Hematopoietic multipotent progenitor cell (in vitro differentiated cells): ENCODE measurements around the gene GBF1. TPM values are rescaled to one million over a fixed set of nuclear protein-coding genes. Genes with fewer than 3 reads are reported as not detected.
A peak's percentile ranks its signal among the peaks of the same experiment; 100 is the strongest.

Experiments used
- DNase-seq, 3 donors: peaks; one replicate each; pipeline ENCODE4 v3.0.0-alpha.2; 2011 to 2015; ENCODE audit warnings: low read depth in 2 of 3, low spot score in 2 of 3
- total RNA-seq: library from RNA; depleted of rRNA; stranded (reverse); fragments of >200 nt; gene quantifications from one replicate; pipeline ENCODE4 v1.2.3, GENCODE V29; 2012

Gene GBF1
- total RNA-seq, 1 donor, result 24.8 TPM

GRCh38 chr10:102418622-102419268 is 173.4 kb downstream of the GBF1 start, which contains the start of gene PSD:
PSD (minus strand) TSS chr10:102418785; CDS start chr10:102417038, 1,747 bp downstream.
- no peak for DNase-seq

GRCh38 chr10:102419269-102420180 is 174.2 kb downstream of the GBF1 start:
- DNase-seq, result peak in 2 of 3 donors; percentile 60 to 65

- no peak for DNase-seq
These were observed 174.9 kb downstream of the GBF1 start for GRCh38 chr10:102420181-102420713.

- peak; percentile 82 to 99 (median 97) for DNase-seq
These were observed 175.6 kb downstream of the GBF1 start, which contains the start of gene FBXL15 for GRCh38 chr10:102420714-102421506. FBXL15 (plus strand) TSS chr10:102420836; CDS start chr10:102421130, 294 bp downstream.

GRCh38 chr10:102421507-102421756 is 176.1 kb downstream of the GBF1 start:
- no peak for DNase-seq

GRCh38 chr10:102421757-102422512 is 176.6 kb downstream of the GBF1 start:
- DNase-seq, result no peak

GRCh38 chr10:102422545-102423129 is 177.3 kb downstream of the GBF1 start:
- DNase-seq, result peak in 2 of 3 donors; percentile 56 to 67

GRCh38 chr10:102423372-102423968 is 178.1 kb downstream of the GBF1 start:
- no peak for DNase-seq

GRCh38 chr10:102424145-102424544 is 178.8 kb downstream of the GBF1 start:
- DNase-seq, result no peak

- DNase-seq, result no peak
These were observed 179.6 kb downstream of the GBF1 start for GRCh38 chr10:102424916-102425315.

- no peak for DNase-seq
These were observed 180.1 kb downstream of the GBF1 start for GRCh38 chr10:102425444-102425843.

GRCh38 chr10:102426803-102427287 is 181.5 kb downstream of the GBF1 start:
- no peak for DNase-seq

- no peak for DNase-seq
These were observed 184.1 kb downstream of the GBF1 start for GRCh38 chr10:102429468-102429867.

GRCh38 chr10:102431452-102432124 is 186.3 kb downstream of the GBF1 start:
- DNase-seq, result no peak

Other genes with a start within 250 kb of the GBF1 start
- 12.4 TPM for gene ARMH3, start 189.4 kb upstream of the GBF1 start, total RNA-seq
- gene HPS6, start 180.2 kb upstream of the GBF1 start, total RNA-seq, result 29.1 TPM
- gene LDB1, start 125.2 kb upstream of the GBF1 start, total RNA-seq, result 163 TPM
- gene PPRC1, start 112.5 kb upstream of the GBF1 start, total RNA-seq, result 23.7 TPM
- gene NOLC1, start 93.1 kb upstream of the GBF1 start, total RNA-seq, result 27.5 TPM
- not detected for gene ELOVL3, start 19.2 kb upstream of the GBF1 start, total RNA-seq
- not detected for gene PITX3, start 4.0 kb upstream of the GBF1 start, total RNA-seq
- 50.4 TPM for gene NFKB2, start 150.2 kb downstream of the GBF1 start, total RNA-seq
- gene PSD, start 173.3 kb downstream of the GBF1 start, total RNA-seq, result 4.6 TPM
- gene FBXL15, start 175.3 kb downstream of the GBF1 start, total RNA-seq, result 21.8 TPM
- 45.2 TPM for gene CUEDC2, start 187.0 kb downstream of the GBF1 start, total RNA-seq
- gene C10orf95, start 206.0 kb downstream of the GBF1 start, total RNA-seq, result 0.27 TPM